ENCODE results near the gene SKIC2.

DNA sequence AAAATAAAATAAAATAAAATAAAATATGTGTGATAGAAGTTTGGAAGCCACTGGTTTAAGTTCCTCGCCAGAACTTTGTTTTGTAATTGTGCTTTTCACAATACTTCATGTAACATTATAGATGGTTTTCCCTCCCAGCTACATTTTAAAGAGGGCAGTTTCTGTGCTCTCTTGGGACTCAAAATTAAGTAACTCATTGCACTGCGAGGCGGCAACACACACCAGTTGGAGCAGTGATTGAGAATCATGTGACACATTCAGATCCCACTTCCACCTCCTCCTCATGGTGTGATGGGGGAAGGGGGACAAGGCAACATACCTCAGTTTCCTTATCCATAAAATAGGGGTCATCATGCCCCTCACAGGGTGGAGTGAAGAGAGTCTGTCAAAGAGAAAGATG lies 24.0 kb upstream of the SKIC2 start:
- TF ChIP-seq EZH2phosphoT487 (IDR thresholded peaks at IDR 0.05; ENCODE audit: borderline replicate concordance) (no peak), POLR2A (IDR thresholded peaks at IDR 0.05; ENCODE audit: borderline replicate concordance, extremely low read depth, insufficient read depth, insufficient read length) (no peak), POLR2AphosphoS5 (IDR thresholded peaks at IDR 0.05; ENCODE audit: low read depth, low read length) (no peak), REST (IDR thresholded peaks at IDR 0.05; ENCODE audit: low read depth) (no peak), JUND (IDR thresholded peaks at IDR 0.05) (no peak), ZNF274 (IDR thresholded peaks at IDR 0.05; ENCODE audit: low read depth, low read length) (no peak), TCF7L2 (IDR thresholded peaks at IDR 0.05; ENCODE audit: borderline replicate concordance, extremely low read depth, insufficient read depth, insufficient read length) (no peak), EZH2 (IDR thresholded peaks at IDR 0.05) (no peak), EGR1 (IDR thresholded peaks at IDR 0.05; ENCODE audit: low read depth) (no peak), SRF (IDR thresholded peaks at IDR 0.05; ENCODE audit: low read depth) (no peak)
- TF ChIP-seq, protein P1, sequence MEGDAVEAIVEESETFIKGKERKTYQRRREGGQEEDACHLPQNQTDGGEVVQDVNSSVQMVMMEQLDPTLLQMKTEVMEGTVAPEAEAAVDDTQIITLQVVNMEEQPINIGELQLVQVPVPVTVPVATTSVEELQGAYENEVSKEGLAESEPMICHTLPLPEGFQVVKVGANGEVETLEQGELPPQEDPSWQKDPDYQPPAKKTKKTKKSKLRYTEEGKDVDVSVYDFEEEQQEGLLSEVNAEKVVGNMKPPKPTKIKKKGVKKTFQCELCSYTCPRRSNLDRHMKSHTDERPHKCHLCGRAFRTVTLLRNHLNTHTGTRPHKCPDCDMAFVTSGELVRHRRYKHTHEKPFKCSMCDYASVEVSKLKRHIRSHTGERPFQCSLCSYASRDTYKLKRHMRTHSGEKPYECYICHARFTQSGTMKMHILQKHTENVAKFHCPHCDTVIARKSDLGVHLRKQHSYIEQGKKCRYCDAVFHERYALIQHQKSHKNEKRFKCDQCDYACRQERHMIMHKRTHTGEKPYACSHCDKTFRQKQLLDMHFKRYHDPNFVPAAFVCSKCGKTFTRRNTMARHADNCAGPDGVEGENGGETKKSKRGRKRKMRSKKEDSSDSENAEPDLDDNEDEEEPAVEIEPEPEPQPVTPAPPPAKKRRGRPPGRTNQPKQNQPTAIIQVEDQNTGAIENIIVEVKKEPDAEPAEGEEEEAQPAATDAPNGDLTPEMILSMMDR (IDR thresholded peaks at IDR 0.05 in 2 of 3, conservative IDR thresholded peaks at IDR 0.05 in 1 of 3; ENCODE audit: borderline replicate concordance in 1 of 3, insufficient read depth in 1 of 3, low read depth in 2 of 3, low read length in 2 of 3): no peak
- TF ChIP-seq, protein P2, sequence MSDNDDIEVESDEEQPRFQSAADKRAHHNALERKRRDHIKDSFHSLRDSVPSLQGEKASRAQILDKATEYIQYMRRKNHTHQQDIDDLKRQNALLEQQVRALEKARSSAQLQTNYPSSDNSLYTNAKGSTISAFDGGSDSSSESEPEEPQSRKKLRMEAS (IDR thresholded peaks at IDR 0.05): no peak
- TF ChIP-seq, protein P3, sequence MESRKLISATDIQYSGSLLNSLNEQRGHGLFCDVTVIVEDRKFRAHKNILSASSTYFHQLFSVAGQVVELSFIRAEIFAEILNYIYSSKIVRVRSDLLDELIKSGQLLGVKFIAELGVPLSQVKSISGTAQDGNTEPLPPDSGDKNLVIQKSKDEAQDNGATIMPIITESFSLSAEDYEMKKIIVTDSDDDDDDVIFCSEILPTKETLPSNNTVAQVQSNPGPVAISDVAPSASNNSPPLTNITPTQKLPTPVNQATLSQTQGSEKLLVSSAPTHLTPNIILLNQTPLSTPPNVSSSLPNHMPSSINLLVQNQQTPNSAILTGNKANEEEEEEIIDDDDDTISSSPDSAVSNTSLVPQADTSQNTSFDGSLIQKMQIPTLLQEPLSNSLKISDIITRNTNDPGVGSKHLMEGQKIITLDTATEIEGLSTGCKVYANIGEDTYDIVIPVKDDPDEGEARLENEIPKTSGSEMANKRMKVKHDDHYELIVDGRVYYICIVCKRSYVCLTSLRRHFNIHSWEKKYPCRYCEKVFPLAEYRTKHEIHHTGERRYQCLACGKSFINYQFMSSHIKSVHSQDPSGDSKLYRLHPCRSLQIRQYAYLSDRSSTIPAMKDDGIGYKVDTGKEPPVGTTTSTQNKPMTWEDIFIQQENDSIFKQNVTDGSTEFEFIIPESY (IDR thresholded peaks at IDR 0.05; ENCODE audit: extremely low read depth, insufficient replicate concordance, low read length): no peak

Data from HCT116 (cell line).